ENCODE data around the gene CCNY. TPM values are rescaled to one million over a fixed set of nuclear protein-coding genes. Genes with fewer than 3 reads are reported as not detected.
A peak's percentile ranks its signal among the peaks of the same experiment; 100 is the strongest.

Gene CCNY
- total and polyA plus RNA-seq, 2 of the 4 experiments (the other 2 are of a cell fraction), result 38.0 to 131 TPM

DNA sequence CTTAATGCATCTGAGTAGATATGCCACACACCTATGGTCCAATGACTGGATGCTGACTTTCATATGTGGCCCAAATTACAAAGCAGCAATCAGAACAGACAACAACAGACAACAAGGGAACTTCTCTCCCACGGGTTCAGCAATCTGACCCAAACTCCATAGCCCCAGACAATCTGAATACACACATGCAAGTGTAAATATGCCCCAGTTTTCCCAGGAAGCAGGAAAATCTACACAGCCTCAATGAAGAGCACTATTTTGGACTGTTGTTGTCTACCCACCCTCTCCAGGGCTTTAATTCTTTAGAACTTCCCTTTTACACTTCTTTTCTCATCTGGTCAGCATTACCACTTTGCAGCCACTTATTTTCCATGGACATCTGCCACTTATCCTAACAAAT is 2.0 kb upstream of the CCNY start:
- POLR2A ChIA-PET (ENCODE audit: unreplicated experiment), result no interaction called here
- Histone ChIP-seq H3K4me3 (ENCODE audit: insufficient read depth, low read depth, low read length) (no peak overlapping the region), H4K20me1 (ENCODE audit: insufficient read depth, low read length) (peaks cover 40% of the 10 kb centered on the region), H3K18ac (ENCODE audit: low read depth, low read length) (no peak overlapping the region), H3K4me1 (ENCODE audit: control insufficient read depth, insufficient read depth, low read length) (peaks cover 18% of the 10 kb centered on the region), H2BK5ac (ENCODE audit: low read depth, low read length, poor library complexity, severe bottlenecking) (peak overlapping the region; percentile 27), H3K79me1 (ENCODE audit: low read depth in 1 of 2, low read length in 2 of 2) (peaks cover 36 to 70% of the 10 kb centered on the region in 2 experiments), H3K9me3 (ENCODE audit: control insufficient read depth, insufficient read depth, low read length) (no peaks in the 10 kb centered on the region), H4K5ac (ENCODE audit: low read depth, low read length) (no peak overlapping the region; the same call in 1 of the 2 replicates), H2AK9ac (replicated peaks; ENCODE audit: low read depth, low read length, poor library complexity) (no peak overlapping the region), H3K56ac (ENCODE audit: extremely low read depth, insufficient read depth, low read length) (no peak overlapping the region), H3K27me3 (ENCODE audit: control insufficient read depth, insufficient read depth, low read length) (no peaks in the 10 kb centered on the region), H4K8ac (ENCODE audit: low read depth in 2 of 2, low read length in 2 of 2) (peak overlapping the region in 1 of 2 experiments; percentile 46; a peak in 1 of 4 replicates), H2BK20ac (ENCODE audit: low read depth, low read length) (no peak overlapping the region), H3K4me2 (ENCODE audit: low read depth, low read length) (peak overlapping the region; percentile 71), H3K4ac (ENCODE audit: low read depth, low read length) (0 out of 2 replicates have a peak overlapping the region, but pooled peaks have one; percentile 13), H2BK15ac (ENCODE audit: low read depth, low read length) (peak overlapping the region; percentile 6; the same call in 1 of the 3 replicates), H2AFZ (replicated peaks; ENCODE audit: low read length, poor library complexity) (no peak overlapping the region), H4K91ac (ENCODE audit: insufficient read depth, low read depth, low read length) (peak overlapping the region; percentile 16; the same call in 1 of the 2 replicates), H2BK120ac (ENCODE audit: low read depth, low read length) (no peak overlapping the region), H3K14ac (replicated peaks; ENCODE audit: low read depth, low read length) (no peak overlapping the region), H3K9ac (ENCODE audit: low read depth, low read length) (no peak overlapping the region), H3K9me1 (ENCODE audit: insufficient read depth, low read length) (peaks cover 19% of the 10 kb centered on the region), H3K36me3 (ENCODE audit: control insufficient read depth, insufficient read depth, low read length) (peaks cover 6% of the 10 kb centered on the region), H3K23ac (ENCODE audit: low read depth, low read length) (peak overlapping the region; percentile 22), H2AK5ac (ENCODE audit: low read depth, low read length) (peak overlapping the region; percentile 58; the same call in 1 of the 2 replicates), H3K27ac (ENCODE audit: insufficient read depth, low read length) (no peak overlapping the region)
- no TSS peak for BruUV-seq (replicated peaks)
- in situ Hi-C loops (cut with MboI; ENCODE audit: low sequenced_read_pairs), result no loop called here
- intact Hi-C loops (cut with micrococcal nuclease), result no loop called here
- WGBS, 2 experiments (ENCODE audit: extremely low coverage in 2 of 2, insufficient read length in 1 of 2), result no CpG with 5 or more reads among the region's 1 CpG
- CTCF ChIA-PET, result no interaction called here
- no peak for ATAC-seq (ENCODE audit: low read depth)
- dilution Hi-C loops (cut with HindIII; ENCODE audit: low sequenced_read_pairs, unreplicated experiment), result no loop called here
- TF ChIP-seq, protein P1, sequence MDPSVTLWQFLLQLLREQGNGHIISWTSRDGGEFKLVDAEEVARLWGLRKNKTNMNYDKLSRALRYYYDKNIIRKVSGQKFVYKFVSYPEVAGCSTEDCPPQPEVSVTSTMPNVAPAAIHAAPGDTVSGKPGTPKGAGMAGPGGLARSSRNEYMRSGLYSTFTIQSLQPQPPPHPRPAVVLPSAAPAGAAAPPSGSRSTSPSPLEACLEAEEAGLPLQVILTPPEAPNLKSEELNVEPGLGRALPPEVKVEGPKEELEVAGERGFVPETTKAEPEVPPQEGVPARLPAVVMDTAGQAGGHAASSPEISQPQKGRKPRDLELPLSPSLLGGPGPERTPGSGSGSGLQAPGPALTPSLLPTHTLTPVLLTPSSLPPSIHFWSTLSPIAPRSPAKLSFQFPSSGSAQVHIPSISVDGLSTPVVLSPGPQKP (IDR thresholded peaks at IDR 0.05; ENCODE audit: borderline replicate concordance, low read depth, low read length), result no peak
- TF ChIP-seq CTCF (conservative IDR thresholded peaks at IDR 0.05; ENCODE audit: low read depth, low read length), result no peak
- TF ChIP-seq POLR2A (IDR thresholded peaks at IDR 0.05; ENCODE audit: low read depth, low read length), result no peak
- no peak for TF ChIP-seq MAFK (IDR thresholded peaks at IDR 0.05; ENCODE audit: low read depth, low read length)
- TF ChIP-seq, protein P2, sequence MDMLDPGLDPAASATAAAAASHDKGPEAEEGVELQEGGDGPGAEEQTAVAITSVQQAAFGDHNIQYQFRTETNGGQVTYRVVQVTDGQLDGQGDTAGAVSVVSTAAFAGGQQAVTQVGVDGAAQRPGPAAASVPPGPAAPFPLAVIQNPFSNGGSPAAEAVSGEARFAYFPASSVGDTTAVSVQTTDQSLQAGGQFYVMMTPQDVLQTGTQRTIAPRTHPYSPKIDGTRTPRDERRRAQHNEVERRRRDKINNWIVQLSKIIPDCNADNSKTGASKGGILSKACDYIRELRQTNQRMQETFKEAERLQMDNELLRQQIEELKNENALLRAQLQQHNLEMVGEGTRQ (IDR thresholded peaks at IDR 0.05; ENCODE audit: low read depth, low read length), result no peak
- no peak for TF ChIP-seq SMC3 (IDR thresholded peaks at IDR 0.05; ENCODE audit: low read depth, low read length)
- TF ChIP-seq RAD21 (IDR thresholded peaks at IDR 0.05; ENCODE audit: low read length), result no peak
- TF ChIP-seq CHD1 (IDR thresholded peaks at IDR 0.05; ENCODE audit: low read depth, low read length), result no peak
- TF ChIP-seq RCOR1 (IDR thresholded peaks at IDR 0.05; ENCODE audit: insufficient replicate concordance, low read length), result no peak
- TF ChIP-seq MXI1 (IDR thresholded peaks at IDR 0.05; ENCODE audit: borderline replicate concordance, low read depth, low read length), result no peak
- no peak for TF ChIP-seq RFX5 (IDR thresholded peaks at IDR 0.05; ENCODE audit: low read depth, low read length)
- no peak for TF ChIP-seq BHLHE40 (IDR thresholded peaks at IDR 0.05; ENCODE audit: low read depth, low read length)
- TF ChIP-seq MAZ (IDR thresholded peaks at IDR 0.05; ENCODE audit: borderline replicate concordance, low read depth, low read length), result no peak
- TF ChIP-seq NFE2L2 (IDR thresholded peaks at IDR 0.05; ENCODE audit: low read depth, low read length), result no peak
- no peak for TF ChIP-seq FOS (IDR thresholded peaks at IDR 0.05; ENCODE audit: low read depth, low read length)
- no peak for TF ChIP-seq CEBPB (IDR thresholded peaks at IDR 0.05; ENCODE audit: low read depth, low read length)
- DNase-seq, result no peak
